ENCODE results near the gene PTS. TPM values are rescaled to one million over a fixed set of nuclear protein-coding genes. Genes with fewer than 3 reads are reported as not detected.

Gene PTS
- total and polyA plus RNA-seq, 8 donors = 7.0 to 41.5 (median 12.4) TPM

DNA sequence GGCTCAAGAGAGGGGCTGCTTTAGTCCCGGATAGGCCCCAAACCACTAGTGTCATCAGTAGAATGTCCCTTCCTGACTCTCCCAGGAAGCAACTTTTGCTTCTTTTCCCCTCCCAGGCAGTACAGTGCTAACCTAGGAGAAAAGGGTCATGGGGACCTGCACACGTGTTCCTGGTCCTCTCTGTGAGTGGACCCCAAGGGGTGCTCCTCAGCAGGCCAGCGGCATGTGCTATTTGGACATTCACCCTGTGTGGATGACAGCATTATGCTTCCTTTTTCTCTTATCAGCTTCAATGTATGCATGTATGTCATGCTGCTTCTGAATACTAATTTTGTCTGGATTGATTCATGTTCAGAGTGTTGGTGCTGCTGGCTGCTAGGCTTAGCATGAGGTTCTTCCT, 52.6 kb downstream of the PTS start:
- TF ChIP-seq, protein P1, sequence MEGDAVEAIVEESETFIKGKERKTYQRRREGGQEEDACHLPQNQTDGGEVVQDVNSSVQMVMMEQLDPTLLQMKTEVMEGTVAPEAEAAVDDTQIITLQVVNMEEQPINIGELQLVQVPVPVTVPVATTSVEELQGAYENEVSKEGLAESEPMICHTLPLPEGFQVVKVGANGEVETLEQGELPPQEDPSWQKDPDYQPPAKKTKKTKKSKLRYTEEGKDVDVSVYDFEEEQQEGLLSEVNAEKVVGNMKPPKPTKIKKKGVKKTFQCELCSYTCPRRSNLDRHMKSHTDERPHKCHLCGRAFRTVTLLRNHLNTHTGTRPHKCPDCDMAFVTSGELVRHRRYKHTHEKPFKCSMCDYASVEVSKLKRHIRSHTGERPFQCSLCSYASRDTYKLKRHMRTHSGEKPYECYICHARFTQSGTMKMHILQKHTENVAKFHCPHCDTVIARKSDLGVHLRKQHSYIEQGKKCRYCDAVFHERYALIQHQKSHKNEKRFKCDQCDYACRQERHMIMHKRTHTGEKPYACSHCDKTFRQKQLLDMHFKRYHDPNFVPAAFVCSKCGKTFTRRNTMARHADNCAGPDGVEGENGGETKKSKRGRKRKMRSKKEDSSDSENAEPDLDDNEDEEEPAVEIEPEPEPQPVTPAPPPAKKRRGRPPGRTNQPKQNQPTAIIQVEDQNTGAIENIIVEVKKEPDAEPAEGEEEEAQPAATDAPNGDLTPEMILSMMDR (IDR thresholded peaks at IDR 0.05) = no peak
- H3K4me1 ChIP-seq = no peaks in the 10 kb centered on the region
- WGBS, 2 donors = 73 to 80% methylated on average over 3 of the region's 3 CpGs
- ATAC-seq (no peak), FAIRE-seq (no peak), DNase-seq (no peak)
- H3K9me3 ChIP-seq = no peaks in the 10 kb centered on the region
- H3K27ac ChIP-seq = no peak overlapping the region
- no peaks in the 10 kb centered on the region for H3K27me3 ChIP-seq
- intact Hi-C loops (cut with DNase I) = no loop called here
- no peak overlapping the region for H3K4me3 ChIP-seq
- H3K36me3 ChIP-seq = no peaks in the 10 kb centered on the region

DNA sequence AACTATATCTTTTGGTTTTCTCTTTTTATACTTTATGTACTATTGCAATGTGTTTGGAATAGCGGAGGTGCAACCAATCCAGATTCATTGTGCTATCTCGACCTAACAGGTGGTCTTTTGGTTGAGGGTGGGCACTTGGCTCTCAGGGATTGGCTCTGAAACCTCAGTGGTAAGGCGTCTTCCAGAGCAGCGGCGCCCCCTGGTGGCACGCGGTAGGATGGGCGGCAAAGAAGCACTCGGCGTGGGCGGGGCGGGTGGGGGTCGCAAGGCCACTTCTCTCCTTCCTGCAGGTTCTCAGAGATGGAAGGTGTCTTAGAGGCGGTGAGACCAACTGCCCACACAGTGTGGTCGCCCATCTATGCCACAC, 53.7 kb downstream of the PTS start:
- intact Hi-C loops (cut with DNase I) = loop anchor here in 2 of 3 donors (2.0 to 10.0 kb wide), 2 partner anchors 61 to 185 kb away; no protein-coding TSS in a partner anchor
- Histone ChIP-seq H3K27ac (no peak overlapping the region), H3K36me3 (no peaks in the 10 kb centered on the region), H3K9me3 (no peaks in the 10 kb centered on the region), H3K4me3 (peak overlapping the region in 3 of 4 donors; percentile 27 to 52 (median 33)), H3K4me1 (no peaks in the 10 kb centered on the region), H3K27me3 (no peaks in the 10 kb centered on the region)
- ATAC-seq = peak; percentile 81 to 94 (median 90)
- peak; percentile 39 to 90 (median 66) for DNase-seq
- TF ChIP-seq, protein P1 (IDR thresholded peaks at IDR 0.05) = peak; percentile 57 to 81 (median 64)
- 2 to 3% methylated on average over 15 of the region's 15 CpGs for WGBS, 2 donors
- no peak for FAIRE-seq

DNA sequence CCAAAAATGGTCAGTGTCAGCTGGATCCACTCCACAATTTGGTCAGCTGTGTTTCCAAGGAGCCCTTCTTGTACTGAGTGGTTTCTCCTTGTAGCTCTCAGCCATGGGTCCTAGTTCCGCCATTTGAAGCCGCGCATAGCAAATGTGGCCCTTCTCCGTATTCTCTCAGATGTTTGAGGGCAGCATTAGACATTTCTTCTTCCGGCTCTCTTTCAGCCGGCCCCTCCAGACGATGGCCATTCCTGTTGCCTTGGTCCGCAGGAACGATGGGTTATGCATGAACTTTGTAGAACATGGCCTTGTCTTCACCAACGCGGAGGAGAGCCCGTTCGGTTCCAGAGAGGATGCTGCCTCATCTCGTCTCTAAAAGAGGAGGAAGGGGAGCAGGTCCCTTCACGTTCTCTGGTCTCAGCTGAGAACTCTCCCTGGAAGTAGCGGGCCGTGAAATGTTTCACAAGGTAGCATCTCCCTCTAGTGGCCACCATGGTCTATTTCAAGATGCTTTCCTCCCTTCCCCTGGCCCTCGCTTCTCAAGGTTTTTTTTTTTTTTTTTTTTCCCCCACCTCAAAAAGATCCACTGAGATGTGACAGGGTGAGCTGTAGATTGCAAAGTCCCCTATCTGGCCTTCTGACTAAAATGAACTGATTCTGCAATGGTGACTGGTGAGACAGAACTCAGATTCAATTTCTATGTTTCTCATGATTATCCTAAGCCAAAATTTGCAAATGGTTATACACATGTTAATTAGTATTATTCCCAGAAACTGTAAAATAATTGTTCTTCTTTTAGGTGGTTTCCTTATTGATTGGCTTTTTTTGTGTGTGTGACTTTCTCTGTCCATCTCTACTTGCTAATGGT, 54.3 kb downstream of the PTS start:
- no peak overlapping the region for H3K27ac ChIP-seq
- intact Hi-C loops (cut with DNase I) = loop anchor here in 2 of 3 donors (2.0 to 10.0 kb wide), 2 partner anchors 62 to 186 kb away; no protein-coding TSS in a partner anchor

DNA sequence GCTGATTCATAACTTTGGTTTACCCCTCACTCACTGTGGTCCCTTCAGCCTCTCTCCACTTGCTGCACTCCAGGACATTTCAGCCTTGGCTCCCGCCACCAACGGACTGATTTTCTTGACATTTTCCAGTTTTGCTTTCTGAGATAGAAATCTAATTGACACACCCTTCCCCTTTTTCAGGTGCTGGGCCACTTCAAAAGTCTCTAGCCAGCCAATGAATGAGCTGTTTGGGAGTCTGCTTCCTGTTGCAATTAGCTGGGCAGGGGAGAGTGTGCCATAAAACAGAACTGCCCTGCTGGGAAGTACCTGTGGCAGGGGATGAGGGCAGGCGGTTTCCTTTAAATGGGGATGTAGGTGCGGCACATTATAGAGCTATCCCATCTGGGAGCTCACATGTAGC, 55.5 kb downstream of the PTS start:
- WGBS, 2 donors = 76 to 87% methylated on average over 4 of the region's 4 CpGs
- DNase-seq = no peak

More for the DNA sequence above, 54.3 kb downstream of the PTS start:
- Histone ChIP-seq H3K4me3 (peak overlapping the region in 3 of 4 donors; percentile 27 to 52 (median 33)), H3K27me3 (no peaks in the 10 kb centered on the region), H3K36me3 (no peaks in the 10 kb centered on the region), H3K9me3 (no peaks in the 10 kb centered on the region), H3K4me1 (no peaks in the 10 kb centered on the region)
- 2 to 3% methylated on average over 18 of the region's 18 CpGs for WGBS, 2 donors
- FAIRE-seq (peak; percentile 26), ATAC-seq (peak; percentile 95 to 98 (median 98)), DNase-seq (peak; percentile 36 to 66 (median 57))
- TF ChIP-seq, protein P1 (IDR thresholded peaks at IDR 0.05) = peak; percentile 52 to 67 (median 58)

More for the DNA sequence above, 55.5 kb downstream of the PTS start:
- no peak overlapping the region for H3K4me3 ChIP-seq
- intact Hi-C loops (cut with DNase I) = loop anchor here in 2 of 3 donors (2.0 to 10.0 kb wide), 2 partner anchors 63 to 187 kb away; no protein-coding TSS in a partner anchor
- H3K27me3 ChIP-seq = no peaks in the 10 kb centered on the region
- H3K27ac ChIP-seq = no peak overlapping the region
- TF ChIP-seq, protein P1 (IDR thresholded peaks at IDR 0.05) = no peak
- H3K36me3 ChIP-seq = no peaks in the 10 kb centered on the region
- no peaks in the 10 kb centered on the region for H3K9me3 ChIP-seq
- H3K4me1 ChIP-seq = no peaks in the 10 kb centered on the region
- no peak for FAIRE-seq
- no peak for ATAC-seq

Other genes starting within 250 kb of the PTS start
- 10 to 100 TPM in 2 of 6 donors, 1 to 10 TPM in 4; 5.5 to 13.9 (median 8.6) TPM for gene DLAT, start 201.0 kb upstream of the PTS start, total RNA-seq
- gene DLAT, start 201.0 kb upstream of the PTS start, polyA plus RNA-seq = 1 to 10 TPM; 4.2 to 8.2 TPM
- 1 to 10 TPM in 4 of 6 donors, under 1 TPM in 2; 0.69 to 1.5 (median 1.1) TPM for gene PIH1D2, start 152.4 kb upstream of the PTS start, total RNA-seq
- gene PIH1D2, start 152.4 kb upstream of the PTS start, polyA plus RNA-seq = 1 to 10 TPM; 1.2 to 1.5 TPM
- 10 to 100 TPM in 2 of 6 donors, 1 to 10 TPM in 4; 7.5 to 13.4 (median 9.1) TPM for gene NKAPD1, start 152.1 kb upstream of the PTS start, total RNA-seq
- 1 to 10 TPM; 7.0 to 8.5 TPM for gene NKAPD1, start 152.1 kb upstream of the PTS start, polyA plus RNA-seq
- gene TIMM8B, start 139.7 kb upstream of the PTS start, total RNA-seq = 10 to 100 TPM; 12.7 to 22.4 (median 17.7) TPM
- gene TIMM8B, start 139.7 kb upstream of the PTS start, polyA plus RNA-seq = 10 to 100 TPM; 38.5 to 49.4 TPM
- gene SDHD, start 139.6 kb upstream of the PTS start, total RNA-seq = 10 to 100 TPM; 30.4 to 49.9 (median 39.7) TPM
- gene SDHD, start 139.6 kb upstream of the PTS start, polyA plus RNA-seq = 10 to 100 TPM; 28.5 to 53.1 TPM
- gene IL18, start 62.3 kb upstream of the PTS start, total RNA-seq = 10 to 100 TPM in 1 of 6 donors, 1 to 10 TPM in 4, under 1 TPM in 1; 0.83 to 12.1 (median 4.5) TPM
- gene IL18, start 62.3 kb upstream of the PTS start, polyA plus RNA-seq = 1 to 10 TPM; 9.1 to 9.8 TPM
- not detected for gene TEX12, start 59.1 kb upstream of the PTS start, total RNA-seq
- under 1 TPM in 1 of 2 donors, not detected in 1; 0.19 TPM for gene TEX12, start 59.1 kb upstream of the PTS start, polyA plus RNA-seq
- gene BCO2, start 50.9 kb upstream of the PTS start, total RNA-seq = 1 to 10 TPM in 5 of 6 donors, under 1 TPM in 1; 0.59 to 4.1 (median 1.7) TPM
- gene BCO2, start 50.9 kb upstream of the PTS start, polyA plus RNA-seq = 1 to 10 TPM; 3.4 to 10.0 TPM
- not detected for gene PLET1, start 34.4 kb downstream of the PTS start, total RNA-seq
- gene PLET1, start 34.4 kb downstream of the PTS start, polyA plus RNA-seq = not detected

Measured in pancreas (tissue), 10 donors.